PC-3 (cell line): ENCODE data around the gene CDHR2. TPM values are rescaled to one million over a fixed set of nuclear protein-coding genes. Genes with fewer than 3 reads are reported as not detected.

Experiments used
- ATAC-seq: fragments of 200-7000 bp; cut with Tn5 transposase; 2 replicates; pipeline ENCODE4 v1.9.1; 2020; ENCODE audit warnings: mild to moderate bottlenecking, moderate library complexity
- BruUV-seq: library from RNA; stranded (reverse); fragments of 400-500 nt; replicated peaks from 2 replicates; lab custom pipeline; 2021; lab: Mats Ljungman, UMichigan
- CTCF ChIA-PET: fragments of 300-600 bp; sonication (Branson Sonifier 250); formaldehyde crosslinking; loops from one replicate; lab custom pipeline; 2022; ENCODE audit warnings: antibody characterized with exemption; lab: Charles Lee
- POLR2A ChIA-PET: fragments of 300-600 bp; sonication (Branson Sonifier 250); formaldehyde crosslinking; loops from one replicate; lab custom pipeline; 2022; ENCODE audit warnings: antibody characterized with exemption; ENCODE audit not compliant: unreplicated experiment; lab: Charles Lee
- DNase-seq: peaks from one replicate; pipeline ENCODE4 v3.0.0-alpha.2; 2015
- H2AFZ ChIP-seq: fragments of 300-600 bp; sonication (generic); 2 replicates; pipeline ENCODE4 v1.6.0; 2016; ENCODE audit warnings: antibody characterized with exemption, low read length
- H3F3A ChIP-seq: fragments of 300-600 bp; sonication (generic); one replicate; pipeline ENCODE4 v1.6.0; 2017; ENCODE audit warnings: antibody characterized with exemption, low read length, control low read depth, mild to moderate bottlenecking; ENCODE audit not compliant: unreplicated experiment
- H3K27ac ChIP-seq: fragments of 300-600 bp; sonication (generic); 2 replicates; pipeline ENCODE4 v1.5.1; 2016; ENCODE audit warnings: mild to moderate bottlenecking, low read length
- H3K27me3 ChIP-seq: fragments of 300-600 bp; sonication (generic); 2 replicates; pipeline ENCODE4 v1.6.1; 2016; ENCODE audit warnings: low read length, mixed read lengths
- H3K36me3 ChIP-seq: fragments of 300-600 bp; sonication (generic); 2 replicates; pipeline ENCODE4 v1.6.1; 2016; ENCODE audit warnings: low read depth, mixed run types, low read length, mixed read lengths
- H3K4me1 ChIP-seq: fragments of 300-600 bp; sonication (generic); 2 replicates; pipeline ENCODE4 v1.5.1; 2016; ENCODE audit warnings: low read length; ENCODE audit not compliant: insufficient read depth
- H3K4me2 ChIP-seq: fragments of 300-600 bp; sonication (generic); 2 replicates; pipeline ENCODE4 v1.6.0; 2016; ENCODE audit warnings: low read length
- H3K4me3 ChIP-seq: fragments of 300-600 bp; sonication (generic); 2 replicates; pipeline ENCODE4 v1.5.1; 2016; ENCODE audit warnings: mild to moderate bottlenecking, low read length, mixed read lengths
- H3K79me2 ChIP-seq: fragments of 300-600 bp; sonication (generic); 2 replicates; pipeline ENCODE4 v1.6.1; 2017; ENCODE audit warnings: low read length, mixed read lengths
- H3K9ac ChIP-seq: fragments of 300-600 bp; sonication (generic); 2 replicates; pipeline ENCODE4 v1.6.0; 2016; ENCODE audit warnings: mild to moderate bottlenecking, low read length
- H3K9me2 ChIP-seq: fragments of 300-600 bp; sonication (generic); replicated peaks from 2 replicates; pipeline ENCODE4 v1.6.1; 2016; ENCODE audit warnings: mixed run types, low read length, mixed read lengths
- H3K9me3 ChIP-seq: fragments of 300-600 bp; sonication (generic); 2 replicates; pipeline ENCODE4 v1.6.1; 2016; ENCODE audit warnings: low read length, mixed read lengths
- H4K20me1 ChIP-seq: fragments of 300-600 bp; sonication (generic); 2 replicates; pipeline ENCODE4 v1.6.1; 2016; ENCODE audit warnings: low read length, mixed read lengths
- CTCF ChIP-seq: fragments of 300-600 bp; sonication (generic); conservative IDR thresholded peaks from 2 replicates; pipeline ENCODE4 v1.5.1; 2017; ENCODE audit warnings: antibody characterized with exemption, low read depth, mild to moderate bottlenecking, low read length
- EZH2 ChIP-seq: fragments of 300-600 bp; sonication (generic); IDR thresholded peaks from one replicate; pipeline ENCODE4 v1.6.1; 2017; ENCODE audit warnings: antibody characterized with exemption, mild to moderate bottlenecking, low read length; ENCODE audit not compliant: unreplicated experiment
- EZH2phosphoT487 ChIP-seq: fragments of 300-600 bp; sonication (generic); IDR thresholded peaks from 2 replicates; pipeline ENCODE4 v1.6.1; 2018; ENCODE audit warnings: mild to moderate bottlenecking, antibody characterized with exemption, low read length, borderline replicate concordance
- intact Hi-C: fragments of 100-400 bp; cut with micrococcal nuclease; formaldehyde crosslinking; loops from 2 replicates; pipeline ENCODE4 v1.9.0; 2023
- total RNA-seq: library from RNA; depleted of rRNA; stranded (reverse); fragments of >200 nt; gene quantifications from 2 replicates; pipeline ENCODE4 v1.2.3, GENCODE V29; 2014

Gene CDHR2
- total RNA-seq, 1 experiment from 2014 or later = 0.07 TPM

- CTCF ChIA-PET = interaction anchor here (0.6 kb wide), 1 partner anchor 143 kb away, joined by 4 read pairs; no protein-coding TSS in a partner anchor
These were observed 32.0 kb upstream of the CDHR2 start for GRCh38 chr5:176517053-176517661.

GRCh38 chr5:176519810-176520720 is 29.1 kb upstream of the CDHR2 start:
- Histone ChIP-seq H4K20me1 (no peaks in the 10 kb centered on the region), H3K4me2 (no peak overlapping the region), H3K27ac (no peak overlapping the region), H3F3A (no peaks in the 10 kb centered on the region), H3K4me3 (no peak overlapping the region), H3K36me3 (no peaks in the 10 kb centered on the region), H3K27me3 (no peaks in the 10 kb centered on the region), H3K4me1 (no peaks in the 10 kb centered on the region), H3K9me2 (no peaks in the 10 kb centered on the region), H2AFZ (no peak overlapping the region), H3K9ac (no peak overlapping the region), H3K9me3 (no peaks in the 10 kb centered on the region), H3K79me2 (no peaks in the 10 kb centered on the region)
- CTCF ChIA-PET = interaction anchor here (0.6 kb wide), 1 partner anchor 552 kb away, joined by 3 read pairs; no protein-coding TSS in a partner anchor
- POLR2A ChIA-PET = no interaction called here
- BruUV-seq = no TSS peak
- DNase-seq = no peak
- no peak for ATAC-seq
- intact Hi-C loops = no loop called here
- TF ChIP-seq EZH2phosphoT487 = no peak
- TF ChIP-seq CTCF = no peak
- no peak for TF ChIP-seq EZH2

More at GRCh38 chr5:176517053-176517661, 32.0 kb upstream of the CDHR2 start:
- no peak for DNase-seq
- no peak overlapping the region for H3K27ac ChIP-seq
- H3K27me3 ChIP-seq = no peaks in the 10 kb centered on the region
- no peaks in the 10 kb centered on the region for H3K36me3 ChIP-seq
- H3K9me2 ChIP-seq = no peaks in the 10 kb centered on the region
- POLR2A ChIA-PET = no interaction called here
- no peaks in the 10 kb centered on the region for H3K4me1 ChIP-seq
- H2AFZ ChIP-seq = no peak overlapping the region
- ATAC-seq = no peak
- H3K9ac ChIP-seq = no peak overlapping the region
- no peak overlapping the region for H3K4me3 ChIP-seq
- TF ChIP-seq EZH2phosphoT487 = no peak
- TF ChIP-seq EZH2 = no peak
- TF ChIP-seq CTCF = no peak
- H3F3A ChIP-seq = no peaks in the 10 kb centered on the region
- intact Hi-C loops = no loop called here
- no peaks in the 10 kb centered on the region for H3K9me3 ChIP-seq
- H3K79me2 ChIP-seq = no peaks in the 10 kb centered on the region
- no peak overlapping the region for H3K4me2 ChIP-seq
- BruUV-seq = no TSS peak
- H4K20me1 ChIP-seq = no peaks in the 10 kb centered on the region
